Measurements from ENCODE around the gene HSD3B7. TPM values are rescaled to one million over a fixed set of nuclear protein-coding genes. Genes with fewer than 3 reads are reported as not detected.

Gene HSD3B7
- total RNA-seq, 1 experiment from 2014 or later = 5.5 TPM

GRCh38 chr16:31005350-31006085 is 20.5 kb downstream of the HSD3B7 start:
- Histone ChIP-seq H3K4me2 (ENCODE audit: insufficient read depth, insufficient read length, low read length) (no peak overlapping the region), H4K91ac (ENCODE audit: insufficient read length, low read depth, low read length) (no peak overlapping the region), H3K56ac (ENCODE audit: insufficient read length, low read depth, low read length) (no peak overlapping the region), H3K14ac (ENCODE audit: insufficient read depth, low read length) (no peak overlapping the region; the same call in 1 of the 2 replicates), H3K18ac (ENCODE audit: insufficient read length, low read depth, low read length) (no peak overlapping the region), H3K79me2 (ENCODE audit: insufficient read depth, low read length) (no peaks in the 10 kb centered on the region; the same call in 1 of the 2 replicates), H3K79me1 (ENCODE audit: insufficient read depth, low read depth, low read length, poor library complexity, severe bottlenecking) (no peaks in the 10 kb centered on the region), H3K27ac (ENCODE audit: insufficient read length, low read depth, low read length) (no peak overlapping the region), H2BK5ac (ENCODE audit: insufficient read length, low read length) (no peak overlapping the region), H3K4me1 (ENCODE audit: insufficient read depth, low read length) (peaks cover 3% of the 10 kb centered on the region; the same call in 1 of the 2 replicates), H2AK5ac (ENCODE audit: insufficient read length, low read length) (no peak overlapping the region), H2BK12ac (ENCODE audit: insufficient read length, low read depth, low read length) (no peak overlapping the region), H3K27me3 (ENCODE audit: insufficient read depth, low read length) (no peaks in the 10 kb centered on the region), H3T11ph (ENCODE audit: low read length) (no peak overlapping the region), H4K20me1 (ENCODE audit: control insufficient read depth, insufficient read depth, insufficient read length) (no peaks in the 10 kb centered on the region), H3K9me3 (ENCODE audit: control insufficient read depth, low read depth, low read length) (no peaks in the 10 kb centered on the region), H2BK120ac (ENCODE audit: low read depth, low read length, poor library complexity, severe bottlenecking) (no peak overlapping the region), H2AFZ (ENCODE audit: low read length) (no peak overlapping the region), H3K4ac (ENCODE audit: low read depth, low read length) (no peak overlapping the region), H4K5ac (ENCODE audit: insufficient read length, low read depth, low read length) (no peak overlapping the region), H3K23ac (ENCODE audit: insufficient read length, low read depth, low read length) (no peak overlapping the region), H2BK20ac (ENCODE audit: low read depth, low read length, poor library complexity, severe bottlenecking) (no peak overlapping the region), H3K9ac (ENCODE audit: extremely low read depth, insufficient read length, low read length) (no peak overlapping the region), H2BK15ac (ENCODE audit: low read depth, low read length) (no peak overlapping the region), H3K23me2 (ENCODE audit: insufficient read length, low read depth, low read length, poor library complexity, severe bottlenecking) (peaks cover 5% of the 10 kb centered on the region), H4K8ac (replicated peaks; ENCODE audit: insufficient read length, low read depth, low read length) (no peak overlapping the region)
- H3K4me1 Mint-ChIP-seq = peaks cover 27 to 41% of the 10 kb centered on the region in 2 experiments
- no peak for TF ChIP-seq CTCF (conservative IDR thresholded peaks at IDR 0.05)
- H3K27ac Mint-ChIP-seq = no peak overlapping the region; a peak in 1 of 7 replicates
- H3K9me3 Mint-ChIP-seq = no peaks in the 10 kb centered on the region; a peak in 1 of 5 replicates
- DNase-seq = no peak
- no peaks in the 10 kb centered on the region; the same call in 1 of the 2 replicates for H3K27me3 Mint-ChIP-seq (ENCODE audit: low read depth)
- no peak overlapping the region for H3K4me3 Mint-ChIP-seq
- 0 out of 7 replicates have a peak, but pooled peaks cover 0 to 3% (median 0%) of the 10 kb centered on the region in 3 experiments for H3K36me3 Mint-ChIP-seq (ENCODE audit: insufficient read depth in 1 of 3, low read depth in 3 of 3)
- no CpG with 5 or more reads among the region's 16 CpGs for WGBS (ENCODE audit: extremely low coverage, insufficient read length, low lambda C conversion rate)
